HG02943 (cell line): ENCODE results near the gene HACD3.
"Not testable (repeated sequence)": the region's sequence is repeated elsewhere in the genome, so short reads cannot be mapped to it uniquely, and the experiment has no call there.

Experiments
- ATAC-seq: cut with Tn5 transposase; IDR thresholded peaks from one replicate; pipeline ENCODE4 v1.9.1; 2021; ENCODE audit warnings: mild to moderate bottlenecking, low read depth, moderate library complexity; ENCODE audit not compliant: unreplicated experiment

HACD3 gene

DNA sequence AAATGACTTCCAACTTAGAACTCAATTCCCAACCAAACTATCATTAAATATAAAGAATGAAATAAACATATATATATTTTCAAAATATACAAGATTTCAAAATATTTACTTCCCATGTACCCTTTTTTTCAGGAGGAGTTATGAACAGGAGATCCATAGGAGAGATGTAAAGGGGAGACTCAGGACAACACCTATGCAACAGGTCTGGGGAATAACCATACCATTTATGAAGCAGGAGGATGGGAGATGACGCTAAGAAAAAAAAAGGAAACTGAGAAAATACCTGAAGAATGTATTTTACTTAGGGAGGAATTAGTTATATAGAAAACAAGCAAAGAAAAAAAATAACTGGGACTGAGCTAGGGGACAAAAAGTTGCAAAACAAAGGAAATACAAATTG is 56.8 kb downstream of the HACD3 start:
- ATAC-seq = no peak

DNA sequence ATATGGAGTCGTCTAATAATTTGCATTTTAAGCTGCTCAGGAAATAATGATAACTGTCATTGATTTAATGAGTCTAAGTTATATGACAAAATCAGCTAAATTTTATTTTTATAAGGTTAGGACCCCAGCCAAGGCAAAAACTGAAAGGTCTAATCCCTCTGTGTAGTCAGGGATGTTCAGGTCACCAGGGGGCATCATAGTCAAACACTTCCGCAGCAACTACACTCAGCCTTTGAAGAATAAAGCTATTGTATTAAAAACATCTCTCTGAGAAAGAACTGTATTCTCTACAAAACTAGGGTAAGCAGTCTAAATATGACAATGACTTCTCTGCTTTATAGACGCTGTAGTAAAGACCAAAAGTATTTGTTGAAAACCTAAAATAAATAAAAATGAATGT is 65.7 kb downstream of the HACD3 start:
- no peak for ATAC-seq

DNA sequence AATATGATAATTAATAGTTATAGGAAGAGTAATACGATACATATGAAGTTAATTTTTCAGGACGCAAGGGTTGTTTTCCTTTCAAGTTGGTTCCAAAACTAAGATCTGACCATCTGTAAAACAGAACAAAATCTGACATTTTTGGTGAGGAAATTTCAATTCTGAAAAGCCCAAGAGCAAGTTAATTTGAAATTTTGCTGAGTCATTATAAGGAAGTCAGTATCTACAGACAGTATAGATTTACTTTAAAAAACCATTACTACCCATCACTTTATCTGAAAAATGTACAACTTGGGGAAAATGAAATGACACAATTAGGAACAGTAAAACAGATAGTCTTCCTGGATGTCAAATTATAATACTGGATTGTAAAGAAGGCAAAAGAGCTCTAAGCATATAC is 68.2 kb downstream of the HACD3 start:
- no peak for ATAC-seq

- no peak for ATAC-seq
Measured at GRCh38 chr15:65599677-65600076, 69.4 kb downstream of the HACD3 start.

DNA sequence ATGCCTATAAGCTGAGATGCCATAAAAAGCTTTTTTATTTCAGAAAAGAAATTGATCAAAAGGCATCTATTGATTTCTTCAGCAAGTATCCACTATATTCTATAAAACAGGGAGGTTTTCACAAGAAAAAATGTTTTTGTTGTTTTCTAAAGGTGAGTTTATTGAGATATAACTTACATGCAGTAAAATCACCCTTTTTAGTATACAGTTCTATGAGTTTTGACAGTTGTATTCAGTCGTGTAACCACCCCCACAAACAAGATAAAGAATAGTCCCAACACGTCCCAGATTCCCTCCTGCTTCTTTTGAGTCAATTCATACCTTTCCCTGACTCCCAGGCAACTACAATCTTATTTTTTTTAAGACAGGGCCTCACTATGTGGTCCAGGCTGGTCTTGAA is 72.9 kb downstream of the HACD3 start:
- no peak for ATAC-seq

DNA sequence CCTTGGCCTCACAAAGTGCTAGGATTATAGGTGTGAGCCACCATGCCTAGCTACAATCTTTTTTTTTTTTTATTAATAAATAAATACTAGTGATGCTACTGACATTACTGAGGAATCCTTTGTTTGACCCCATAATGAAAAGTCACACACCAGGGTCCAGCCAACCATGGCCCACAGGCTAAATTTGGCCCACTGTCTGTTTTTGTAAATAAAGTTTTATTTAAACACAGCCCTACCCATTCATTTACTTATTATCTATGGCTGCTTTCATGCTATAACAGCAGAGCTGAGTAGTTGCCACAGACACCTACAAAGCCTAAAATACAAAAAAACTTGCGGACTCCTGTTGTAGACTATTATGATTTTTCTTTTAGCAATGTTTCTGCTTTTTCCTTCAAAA is 73.3 kb downstream of the HACD3 start:
- no peak for ATAC-seq

DNA sequence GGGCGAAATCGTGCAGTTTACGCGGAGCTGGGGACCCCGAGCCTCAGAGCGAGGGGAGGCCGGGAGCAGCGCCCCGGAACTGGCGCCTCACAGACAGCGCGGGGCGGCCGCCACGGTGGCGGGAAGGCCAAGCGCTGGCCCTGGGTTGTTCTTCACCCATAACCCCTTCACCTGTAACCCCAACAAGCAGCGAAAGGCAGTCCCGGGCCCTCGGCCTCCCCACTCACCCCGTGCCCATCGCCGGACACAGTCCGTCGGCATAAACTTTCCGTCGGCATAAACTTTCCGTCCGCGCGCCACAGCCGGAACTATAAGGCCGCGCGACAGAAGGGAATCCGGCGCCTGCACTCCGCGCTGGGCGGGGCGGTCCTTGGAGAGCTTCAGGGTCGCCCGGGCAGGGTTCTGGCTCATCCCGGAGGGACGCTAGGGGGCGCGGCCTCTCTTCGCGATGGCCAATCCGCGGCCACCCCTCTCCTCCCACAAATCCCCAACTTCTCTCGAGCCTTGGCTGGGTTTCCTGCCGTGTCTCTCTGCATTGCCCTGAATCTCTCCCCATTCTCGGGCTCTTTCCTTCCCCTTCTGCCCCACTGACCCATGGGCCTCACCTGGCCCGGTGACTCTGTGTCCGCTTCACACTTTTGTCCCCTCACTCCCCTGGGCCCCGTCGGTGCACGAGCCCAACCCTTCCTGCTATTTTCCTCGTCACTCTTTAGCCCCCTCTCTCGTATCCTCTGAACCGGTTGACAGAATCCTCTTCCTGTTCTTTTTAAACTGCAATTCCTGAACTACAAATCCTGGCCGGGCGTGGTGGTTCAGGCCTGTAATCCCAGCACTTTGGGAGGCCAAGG is 80.8 kb downstream of the HACD3 start, which contains the start of gene INTS14:
Gene INTS14 (minus strand): TSS at position 261 of the 848 bp plus-strand sequence. CDS start 3,751 bp downstream, outside the sequence.
- ATAC-seq = peak; percentile 96

DNA sequence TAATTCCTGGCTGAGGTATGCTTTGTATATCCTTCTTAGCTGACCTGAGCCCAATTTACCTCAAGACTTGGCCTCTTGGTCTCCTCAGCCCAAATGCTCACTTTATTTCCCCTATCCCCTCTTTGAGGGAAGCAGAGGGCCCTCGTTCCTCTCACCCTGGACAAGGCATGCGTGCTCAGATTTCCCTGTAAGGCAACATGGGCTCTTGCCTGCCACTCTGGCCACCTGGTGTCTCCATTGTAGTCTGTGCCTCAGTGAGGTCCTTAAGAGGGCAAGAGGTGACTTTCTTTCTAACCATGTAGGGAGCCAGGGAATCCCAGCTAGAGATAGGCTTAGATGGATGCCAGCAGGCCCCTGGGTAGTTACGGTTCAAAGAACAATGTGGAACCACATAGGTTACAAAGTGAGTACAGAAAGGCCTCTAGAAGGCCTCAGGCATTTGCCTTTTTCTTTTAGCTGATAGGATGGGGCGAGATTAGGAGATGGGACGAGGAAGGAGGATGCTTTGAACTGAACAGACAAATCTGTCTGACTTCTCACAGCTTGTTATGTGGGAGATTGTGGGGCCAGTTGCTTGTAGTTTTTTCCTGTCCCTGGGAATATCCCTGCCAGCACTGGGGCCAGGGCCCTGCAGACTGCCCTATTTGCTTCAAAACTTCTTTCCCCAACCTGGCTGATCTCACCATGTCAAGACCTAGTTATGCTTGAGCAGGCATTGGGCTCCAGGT is 81.8 kb downstream of the HACD3 start:
- no peak for ATAC-seq

DNA sequence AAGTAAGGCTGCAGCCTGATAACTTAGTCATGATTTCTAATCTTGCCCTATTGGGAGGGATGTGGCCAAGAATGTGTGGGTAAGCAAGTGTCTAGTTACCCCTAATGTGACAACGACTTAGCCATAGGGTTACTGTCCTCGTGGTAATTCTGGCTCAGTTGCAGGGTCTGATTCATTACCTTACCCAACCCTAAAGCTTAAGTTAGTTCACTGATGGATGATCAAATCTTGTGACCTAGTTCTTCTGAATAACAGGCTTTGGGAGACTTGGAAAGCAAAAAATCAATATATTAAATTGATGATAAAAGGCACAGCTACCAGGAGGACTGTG is 82.3 kb downstream of the HACD3 start:
- no peak for ATAC-seq

DNA sequence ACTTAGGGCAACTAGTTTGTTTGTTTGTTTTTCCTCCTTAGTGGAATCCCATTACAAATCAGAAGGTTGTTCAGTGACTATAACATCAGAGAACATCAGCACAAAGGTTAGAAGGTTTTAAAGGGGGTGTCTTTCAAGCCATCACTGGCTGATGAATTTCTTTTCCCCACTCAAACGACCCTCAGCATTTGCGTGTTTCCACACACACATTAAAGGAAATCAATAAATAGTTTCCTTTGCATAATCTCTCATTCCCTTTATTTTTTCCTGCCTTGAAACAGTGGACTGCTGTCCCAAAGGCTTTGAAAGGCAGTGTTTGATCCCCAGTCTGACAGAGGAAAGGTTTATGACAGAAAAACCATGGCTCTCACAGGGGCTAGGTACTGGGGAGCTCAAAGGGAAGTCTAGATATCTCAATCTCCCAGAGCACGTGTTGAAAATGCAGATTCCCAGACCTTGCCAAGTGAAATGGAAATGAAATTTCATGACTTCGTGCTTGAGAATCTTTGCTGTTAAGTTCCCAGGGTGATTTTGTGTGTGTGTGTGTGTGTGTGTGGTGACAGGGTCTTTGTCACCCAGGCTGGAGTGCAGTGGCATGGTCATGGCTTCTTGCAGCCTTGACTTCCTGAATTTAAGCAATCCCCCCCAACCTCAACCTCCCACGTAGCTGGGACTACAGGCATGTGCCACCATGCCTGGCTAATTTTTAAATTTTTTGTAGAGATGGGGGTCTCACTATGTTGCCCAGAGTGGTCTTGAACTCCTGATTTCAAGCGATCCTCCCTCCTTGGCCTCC is 82.9 kb downstream of the HACD3 start:
- no peak for ATAC-seq

GRCh38 chr15:65615887-65616286 is 85.6 kb downstream of the HACD3 start:
- ATAC-seq = not testable (repeated sequence)

DNA sequence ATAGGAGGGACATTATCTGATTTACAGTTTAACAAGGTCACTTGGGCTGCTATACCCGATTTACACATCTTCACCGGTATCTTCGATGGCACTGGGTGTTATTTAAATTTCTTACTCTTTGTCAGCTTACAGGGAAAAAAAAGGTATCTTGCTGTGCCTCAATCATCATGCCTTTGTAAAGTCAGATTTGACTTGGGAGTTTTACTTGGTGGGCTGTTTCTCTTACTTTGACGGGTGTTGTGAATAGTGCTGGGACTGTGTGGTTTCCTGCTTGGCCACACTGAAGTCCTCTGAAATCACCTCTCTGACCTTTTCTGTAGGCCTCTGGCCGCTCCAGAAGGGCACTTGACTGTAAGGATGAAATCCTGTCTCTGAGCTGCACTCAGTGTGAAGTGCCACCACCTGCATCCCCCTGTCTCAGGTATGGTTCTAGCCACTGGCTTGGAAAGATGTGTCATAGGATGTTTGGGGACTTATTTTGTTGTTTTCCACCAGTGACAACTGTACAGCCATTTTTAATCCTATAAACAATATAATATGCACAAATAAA is 88.4 kb downstream of the HACD3 start:
- no peak for ATAC-seq

DNA sequence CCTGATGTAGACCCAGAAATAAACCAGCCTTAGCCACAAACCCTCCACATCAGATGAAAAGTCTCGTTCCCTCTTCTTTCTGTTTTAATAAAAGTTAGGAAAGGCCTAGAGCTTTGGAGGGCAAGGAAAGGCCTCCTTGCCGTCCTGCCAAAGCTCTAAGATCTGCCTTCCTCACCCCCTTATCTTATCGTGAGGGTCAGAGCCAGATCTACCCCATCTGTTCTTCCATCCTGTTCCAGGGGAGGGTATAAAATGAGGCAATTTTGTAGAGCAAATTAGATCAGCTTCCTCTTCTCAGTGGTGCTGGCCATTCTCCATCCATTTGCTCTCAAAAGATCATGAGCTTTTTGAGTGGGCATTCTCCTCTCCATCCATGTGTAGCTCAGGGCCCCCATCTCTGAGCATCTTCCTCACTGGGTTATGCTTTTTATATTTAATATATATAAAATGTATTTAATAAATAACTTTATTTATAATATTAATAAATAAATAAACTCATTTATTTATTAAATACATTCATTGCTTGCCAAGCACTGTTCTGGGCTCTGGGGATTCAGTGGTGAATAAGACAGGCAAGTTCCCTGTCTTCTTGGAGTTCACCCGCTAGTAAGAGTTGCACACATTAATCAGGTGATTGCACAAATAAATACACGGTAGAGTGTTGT is 89.5 kb downstream of the HACD3 start:
- ATAC-seq = no peak

DNA sequence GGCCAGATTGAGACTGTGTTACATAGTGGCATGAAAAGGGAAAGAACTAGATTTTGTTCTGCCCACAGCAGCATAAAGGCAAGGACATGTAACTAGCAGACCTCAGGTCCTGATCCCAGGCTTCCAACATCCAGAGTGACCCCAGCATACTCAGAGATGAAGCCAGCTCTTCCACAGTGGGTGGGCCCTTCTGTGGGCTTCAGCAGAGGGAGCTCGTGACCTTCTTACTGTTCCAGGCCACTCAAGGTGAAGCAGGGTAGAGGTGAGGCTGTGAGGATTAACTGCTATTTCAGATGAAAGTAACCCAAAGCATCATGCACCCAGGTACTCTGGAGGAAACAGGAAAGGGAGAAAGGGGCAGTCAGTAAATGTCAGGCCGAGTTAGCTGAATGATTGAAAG is 90.6 kb downstream of the HACD3 start:
- ATAC-seq = no peak

DNA sequence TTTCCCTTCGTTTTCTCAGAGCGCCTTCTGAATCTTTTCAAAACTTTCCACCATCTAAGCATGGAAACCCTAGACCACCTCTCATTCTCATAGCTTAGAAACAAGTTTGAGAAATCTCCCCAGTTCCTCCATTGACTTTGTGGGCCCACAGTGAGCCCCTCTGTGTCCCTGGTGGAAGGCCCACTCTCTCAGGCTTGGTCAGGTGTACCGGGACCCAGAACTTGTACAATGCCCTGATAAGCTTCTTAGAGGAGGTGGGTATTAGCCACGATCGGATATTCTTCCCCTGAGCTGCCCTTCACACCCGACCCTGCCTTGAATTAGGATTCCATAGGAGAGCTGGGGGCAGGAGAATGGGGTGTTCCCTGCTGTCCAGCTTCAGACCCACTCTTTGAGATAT is 91.4 kb downstream of the HACD3 start, which contains the start of gene SLC24A1:
Gene SLC24A1 (plus strand): TSS at position 301 of the 400 bp plus-strand sequence. CDS start 2,143 bp downstream, outside the sequence.
- ATAC-seq = no peak

DNA sequence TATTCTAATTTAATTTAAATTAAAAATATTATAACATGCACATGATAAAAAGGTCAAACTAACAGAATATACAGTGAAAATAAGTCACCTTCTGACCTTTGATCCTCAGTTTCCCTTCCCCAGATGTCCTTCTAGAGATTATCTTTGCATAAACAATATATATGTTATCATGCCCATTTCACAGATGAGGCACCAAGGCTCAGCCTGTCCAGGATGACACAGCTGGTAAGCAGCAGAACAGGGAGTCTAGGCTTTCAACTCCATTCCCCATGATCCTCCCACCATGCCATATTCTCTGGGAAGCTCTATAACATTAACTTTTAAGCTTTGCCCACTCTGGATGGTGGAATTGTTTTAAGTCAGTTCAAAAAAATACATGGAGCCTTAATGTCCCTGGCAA is 92.8 kb downstream of the HACD3 start:
- no peak for ATAC-seq

- no peak for ATAC-seq
Measured at GRCh38 chr15:65626856-65627255, 96.6 kb downstream of the HACD3 start.
